ENCODE data around the gene GMDS. TPM values are rescaled to one million over a fixed set of nuclear protein-coding genes. Genes with fewer than 3 reads are reported as not detected.

GMDS gene
- polyA plus RNA-seq, 1 of the 3 experiments (the other 2 are of a cell fraction) = 12.3 TPM

DNA sequence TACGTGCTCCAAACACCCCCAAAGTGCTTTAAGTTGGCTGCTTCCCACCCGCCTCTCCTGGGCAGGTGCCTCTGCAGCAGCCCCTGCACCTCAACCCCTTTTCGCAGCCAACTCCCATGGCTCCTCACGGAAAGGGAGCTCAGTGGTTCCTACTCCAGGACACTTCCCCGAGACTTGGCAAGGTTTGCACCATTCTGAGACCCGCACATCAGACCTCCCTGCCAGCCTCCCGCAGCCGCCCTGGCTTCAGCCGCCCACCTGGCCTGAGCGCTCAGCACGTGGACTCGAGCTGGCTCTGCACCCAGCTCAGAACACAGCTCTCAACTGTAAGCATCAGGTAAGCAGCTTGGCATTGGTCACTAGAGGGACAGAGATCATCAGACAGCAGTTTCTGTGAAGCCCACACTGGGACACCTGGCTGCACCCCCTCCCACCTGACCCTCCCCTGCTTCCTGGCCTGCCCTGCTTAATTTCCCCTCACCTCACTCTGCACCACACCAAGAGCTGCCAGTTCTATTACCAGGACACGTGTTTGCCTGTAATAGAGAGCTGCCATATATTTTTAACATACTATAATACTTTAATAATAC, 28.5 kb downstream of the GMDS start:
- TF ChIP-seq, protein P1, sequence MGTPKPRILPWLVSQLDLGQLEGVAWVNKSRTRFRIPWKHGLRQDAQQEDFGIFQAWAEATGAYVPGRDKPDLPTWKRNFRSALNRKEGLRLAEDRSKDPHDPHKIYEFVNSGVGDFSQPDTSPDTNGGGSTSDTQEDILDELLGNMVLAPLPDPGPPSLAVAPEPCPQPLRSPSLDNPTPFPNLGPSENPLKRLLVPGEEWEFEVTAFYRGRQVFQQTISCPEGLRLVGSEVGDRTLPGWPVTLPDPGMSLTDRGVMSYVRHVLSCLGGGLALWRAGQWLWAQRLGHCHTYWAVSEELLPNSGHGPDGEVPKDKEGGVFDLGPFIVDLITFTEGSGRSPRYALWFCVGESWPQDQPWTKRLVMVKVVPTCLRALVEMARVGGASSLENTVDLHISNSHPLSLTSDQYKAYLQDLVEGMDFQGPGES (IDR thresholded peaks at IDR 0.05; ENCODE audit: low read depth, low read length) = no peak
- TF ChIP-seq SIN3A (IDR thresholded peaks at IDR 0.05; ENCODE audit: borderline replicate concordance, low read depth, low read length) (no peak), TEAD4 (IDR thresholded peaks at IDR 0.05; ENCODE audit: borderline replicate concordance, insufficient read depth) (no peak), RCOR1 (IDR thresholded peaks at IDR 0.05; ENCODE audit: low read length) (no peak), GABPA (IDR thresholded peaks at IDR 0.05; ENCODE audit: low read depth) (no peak), TAF1 (IDR thresholded peaks at IDR 0.05; ENCODE audit: borderline replicate concordance, low read depth, low read length) (no peak), FOXJ3 (CRISPR knock-in tag; IDR thresholded peaks at IDR 0.05) (no peak)
- TF ChIP-seq, protein P2, sequence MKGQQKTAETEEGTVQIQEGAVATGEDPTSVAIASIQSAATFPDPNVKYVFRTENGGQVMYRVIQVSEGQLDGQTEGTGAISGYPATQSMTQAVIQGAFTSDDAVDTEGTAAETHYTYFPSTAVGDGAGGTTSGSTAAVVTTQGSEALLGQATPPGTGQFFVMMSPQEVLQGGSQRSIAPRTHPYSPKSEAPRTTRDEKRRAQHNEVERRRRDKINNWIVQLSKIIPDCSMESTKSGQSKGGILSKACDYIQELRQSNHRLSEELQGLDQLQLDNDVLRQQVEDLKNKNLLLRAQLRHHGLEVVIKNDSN (IDR thresholded peaks at IDR 0.05; ENCODE audit: borderline replicate concordance, low read depth) = no peak
- TF ChIP-seq, protein P3, sequence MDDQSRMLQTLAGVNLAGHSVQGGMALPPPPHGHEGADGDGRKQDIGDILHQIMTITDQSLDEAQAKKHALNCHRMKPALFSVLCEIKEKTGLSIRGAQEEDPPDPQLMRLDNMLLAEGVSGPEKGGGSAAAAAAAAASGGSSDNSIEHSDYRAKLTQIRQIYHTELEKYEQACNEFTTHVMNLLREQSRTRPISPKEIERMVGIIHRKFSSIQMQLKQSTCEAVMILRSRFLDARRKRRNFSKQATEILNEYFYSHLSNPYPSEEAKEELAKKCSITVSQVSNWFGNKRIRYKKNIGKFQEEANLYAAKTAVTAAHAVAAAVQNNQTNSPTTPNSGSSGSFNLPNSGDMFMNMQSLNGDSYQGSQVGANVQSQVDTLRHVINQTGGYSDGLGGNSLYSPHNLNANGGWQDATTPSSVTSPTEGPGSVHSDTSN (IDR thresholded peaks at IDR 0.05) = no peak
- ChIA-PET CTCF (interaction anchor here (1.3 to 1.6 kb wide), 2 partner anchors 113 to 479 kb away, joined by 3 to 4 read pairs; no protein-coding TSS in a partner anchor), POLR2A (no interaction called here)
- Histone ChIP-seq H3K4me1 (ENCODE audit: control insufficient read depth in 1 of 2, insufficient read depth in 2 of 2, low read depth in 1 of 2, low read length in 1 of 2) (no peaks in the 10 kb centered on the region), H3K36me3 (replicated peaks in 1 of 2; ENCODE audit: control insufficient read depth in 1 of 2, insufficient read depth in 2 of 2, low read length in 1 of 2) (peaks cover 0 to 4% of the 10 kb centered on the region in 2 experiments), H3K79me2 (ENCODE audit: insufficient read depth) (no peaks in the 10 kb centered on the region), H3K9ac (no peak overlapping the region), H3K4me2 (no peak overlapping the region), H4K20me1 (ENCODE audit: insufficient read depth) (no peaks in the 10 kb centered on the region), H3K4me3 (ENCODE audit: low read depth in 2 of 2, low read length in 1 of 2) (no peak overlapping the region), H3K9me3 (no peaks in the 10 kb centered on the region), H3F3A (replicated peaks; ENCODE audit: insufficient read depth) (no peaks in the 10 kb centered on the region), H2AFZ (ENCODE audit: low read depth) (no peak overlapping the region), H3K27ac (ENCODE audit: low read depth in 2 of 2, low read length in 1 of 2) (no peak overlapping the region), H3K9me2 (no peaks in the 10 kb centered on the region), H3K27me3 (ENCODE audit: insufficient read depth) (no peaks in the 10 kb centered on the region)
- no peak for DNase-seq
- WGBS (ENCODE audit: low lambda C conversion rate) = 89% methylated on average over 13 of the region's 13 CpGs

DNA sequence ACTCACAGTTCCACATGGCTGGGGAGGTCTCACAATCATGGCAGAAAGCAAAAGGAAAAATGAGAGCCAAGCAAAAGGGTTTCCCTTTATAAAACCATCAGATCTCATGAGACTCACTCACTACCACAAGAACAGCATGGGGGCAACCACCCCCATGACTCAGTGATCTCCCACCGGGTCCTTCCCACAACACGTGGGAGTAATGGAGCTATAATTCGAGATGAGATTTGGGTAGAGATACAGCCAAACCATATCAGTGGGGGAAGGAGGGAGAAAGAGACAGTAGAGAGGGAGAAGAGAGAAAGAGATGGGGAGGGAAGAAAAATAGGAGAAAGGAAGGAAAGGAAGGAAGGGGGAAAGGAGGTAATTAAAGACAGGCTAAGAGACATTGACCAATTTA, 30.1 kb downstream of the GMDS start:
- ChIA-PET CTCF (interaction anchor here (1.6 kb wide), 1 partner anchor 18 kb away, joined by 3 read pairs; no protein-coding TSS in a partner anchor), POLR2A (no interaction called here)
- H4K20me1 ChIP-seq (ENCODE audit: insufficient read depth) = no peaks in the 10 kb centered on the region
- TF ChIP-seq MXI1 (IDR thresholded peaks at IDR 0.05; ENCODE audit: low read depth, low read length) (no peak), RCOR1 (IDR thresholded peaks at IDR 0.05; ENCODE audit: low read length) (no peak), RAD21 (IDR thresholded peaks at IDR 0.05; ENCODE audit: low read length) (no peak), FOXJ3 (CRISPR knock-in tag; IDR thresholded peaks at IDR 0.05) (no peak), FOSL2 (IDR thresholded peaks at IDR 0.05; ENCODE audit: borderline replicate concordance, low read depth) (no peak), MEF2A (IDR thresholded peaks at IDR 0.05; ENCODE audit: borderline replicate concordance, low read depth) (no peak), GATA2 (CRISPR knock-in tag; IDR thresholded peaks at IDR 0.05) (no peak)
- TF ChIP-seq, protein P2 (IDR thresholded peaks at IDR 0.05; ENCODE audit: borderline replicate concordance, low read depth) = no peak
- TF ChIP-seq, protein P1 (IDR thresholded peaks at IDR 0.05; ENCODE audit: low read depth, low read length) = no peak
- no peaks in the 10 kb centered on the region for H3K79me2 ChIP-seq (ENCODE audit: insufficient read depth)
- no peaks in the 10 kb centered on the region for H3K4me1 ChIP-seq (ENCODE audit: control insufficient read depth in 1 of 2, insufficient read depth in 2 of 2, low read depth in 1 of 2, low read length in 1 of 2)
- H3K36me3 ChIP-seq (replicated peaks in 1 of 2; ENCODE audit: control insufficient read depth in 1 of 2, insufficient read depth in 2 of 2, low read length in 1 of 2) = peaks cover 0 to 4% of the 10 kb centered on the region in 2 experiments
- H2AFZ ChIP-seq (ENCODE audit: low read depth) = no peak overlapping the region
- no peaks in the 10 kb centered on the region for H3K27me3 ChIP-seq (ENCODE audit: insufficient read depth)
- no peak overlapping the region for H3K4me3 ChIP-seq (ENCODE audit: low read depth in 2 of 2, low read length in 1 of 2)
- no peak for DNase-seq
- no peak overlapping the region for H3K27ac ChIP-seq (ENCODE audit: low read depth in 2 of 2, low read length in 1 of 2)
- H3K9me2 ChIP-seq = no peaks in the 10 kb centered on the region
- H3K9me3 ChIP-seq = no peaks in the 10 kb centered on the region
- WGBS (ENCODE audit: low lambda C conversion rate) = 26% methylated on average over 3 of the region's 3 CpGs
- H3K4me2 ChIP-seq = no peak overlapping the region
- no peaks in the 10 kb centered on the region for H3F3A ChIP-seq (replicated peaks; ENCODE audit: insufficient read depth)
- no peak overlapping the region for H3K9ac ChIP-seq

All from SK-N-SH (cell line).